Activated T-helper 17 cell treated with anti-CD3 and anti-CD28 coated beads, Interleukin-2, amount 50 U/mL, for 72 hours (primary cell): ENCODE measurements around the gene CFAP53. TPM values are rescaled to one million over a fixed set of nuclear protein-coding genes. Genes with fewer than 3 reads are reported as not detected.
A peak's percentile ranks its signal among the peaks of the same experiment; 100 is the strongest.

Experiments
- ATAC-seq: fragments of 150-1000 bp; cut with Tn5 transposase; replicated peaks from 2 replicates; pipeline ENCODE4 v1.10.0; 2021; ENCODE audit warnings: mild to moderate bottlenecking, moderate library complexity
- H3K27ac Mint-ChIP-seq: one replicate; pipeline ENCODE4 v1.8.0; 2022; ENCODE audit warnings: mixed read lengths
- H3K27me3 Mint-ChIP-seq: one replicate; pipeline ENCODE4 v1.8.0; 2022; ENCODE audit warnings: mixed read lengths
- H3K36me3 Mint-ChIP-seq: one replicate; pipeline ENCODE4 v1.8.0; 2022; ENCODE audit warnings: low read depth, mild to moderate bottlenecking, mixed read lengths
- H3K4me1 Mint-ChIP-seq: one replicate; pipeline ENCODE4 v1.8.0; 2022; ENCODE audit warnings: mixed read lengths
- H3K4me3 Mint-ChIP-seq: one replicate; pipeline ENCODE4 v1.8.0; 2022; ENCODE audit warnings: mild to moderate bottlenecking, mixed read lengths
- H3K9me3 Mint-ChIP-seq: one replicate; pipeline ENCODE4 v1.8.0; 2022; ENCODE audit warnings: mixed read lengths
- total RNA-seq, 2 donors: library from RNA; stranded (reverse); gene quantifications; one replicate each; pipeline ENCODE4 v1.2.3, GENCODE V29; 2022

CFAP53 gene
- total RNA-seq, 2 donors from 2014 or later: 0.61 to 3.0 TPM

GRCh38 chr18:50282521-50283335 lies 16.4 kb upstream of the CFAP53 start:
- H3K9me3 Mint-ChIP-seq: no peaks in the 10 kb centered on the region
- peak overlapping the region; percentile 29 for H3K27ac Mint-ChIP-seq
- peak overlapping the region; percentile 86 for H3K4me3 Mint-ChIP-seq
- H3K36me3 Mint-ChIP-seq: peaks cover 97% of the 10 kb centered on the region
- H3K4me1 Mint-ChIP-seq: peaks cover 45% of the 10 kb centered on the region
- no peaks in the 10 kb centered on the region for H3K27me3 Mint-ChIP-seq
- no peak for ATAC-seq

- no peaks in the 10 kb centered on the region for H3K9me3 Mint-ChIP-seq
- peaks cover 94% of the 10 kb centered on the region for H3K36me3 Mint-ChIP-seq
- peaks cover 40% of the 10 kb centered on the region for H3K4me1 Mint-ChIP-seq
- no peak for ATAC-seq
- peak overlapping the region; percentile 86 for H3K4me3 Mint-ChIP-seq
- no peaks in the 10 kb centered on the region for H3K27me3 Mint-ChIP-seq
- peak overlapping the region; percentile 91 for H3K27ac Mint-ChIP-seq
Measured at GRCh38 chr18:50281972-50282520, 15.8 kb upstream of the CFAP53 start.

- ATAC-seq: peak; percentile 94
- Mint-ChIP-seq H3K27ac (peak within 1 kb of the TSS; percentile 91), H3K9me3 (no peaks in the 10 kb centered on the region), H3K36me3 (peaks cover 94% of the 10 kb centered on the region), H3K27me3 (no peaks in the 10 kb centered on the region), H3K4me1 (peaks cover 34% of the 10 kb centered on the region), H3K4me3 (peak within 1 kb of the TSS; percentile 86)
Measured at GRCh38 chr18:50281295-50281971, 15.1 kb upstream of the CFAP53 start, which contains the start of gene MBD1. TSS of gene MBD1 (minus strand) at chr18:50281523. CDS start at chr18:50279992, 1,531 bp downstream.

- no peak for ATAC-seq
- peaks cover 94% of the 10 kb centered on the region for H3K36me3 Mint-ChIP-seq
- H3K27ac Mint-ChIP-seq: peak overlapping the region; percentile 91
- H3K9me3 Mint-ChIP-seq: no peaks in the 10 kb centered on the region
- H3K27me3 Mint-ChIP-seq: no peaks in the 10 kb centered on the region
- H3K4me1 Mint-ChIP-seq: peaks cover 29% of the 10 kb centered on the region
- peak overlapping the region; percentile 86 for H3K4me3 Mint-ChIP-seq
Measured at GRCh38 chr18:50280707-50281294, 14.5 kb upstream of the CFAP53 start.

GRCh38 chr18:50279752-50280151 lies 13.5 kb upstream of the CFAP53 start:
- peak overlapping the region; percentile 86 for H3K4me3 Mint-ChIP-seq
- peaks cover 94% of the 10 kb centered on the region for H3K36me3 Mint-ChIP-seq
- no peaks in the 10 kb centered on the region for H3K9me3 Mint-ChIP-seq
- H3K27me3 Mint-ChIP-seq: no peaks in the 10 kb centered on the region
- H3K27ac Mint-ChIP-seq: peak overlapping the region; percentile 91
- peaks cover 27% of the 10 kb centered on the region for H3K4me1 Mint-ChIP-seq
- no peak for ATAC-seq

GRCh38 chr18:50277942-50278341 lies 11.6 kb upstream of the CFAP53 start:
- H3K4me1 Mint-ChIP-seq: peaks cover 15% of the 10 kb centered on the region
- H3K36me3 Mint-ChIP-seq: peaks cover 94% of the 10 kb centered on the region
- H3K9me3 Mint-ChIP-seq: no peaks in the 10 kb centered on the region
- H3K27me3 Mint-ChIP-seq: no peaks in the 10 kb centered on the region
- no peak overlapping the region for H3K27ac Mint-ChIP-seq
- ATAC-seq: no peak
- H3K4me3 Mint-ChIP-seq: no peak overlapping the region

- H3K9me3 Mint-ChIP-seq: no peaks in the 10 kb centered on the region
- H3K4me1 Mint-ChIP-seq: peaks cover 11% of the 10 kb centered on the region
Measured at GRCh38 chr18:50276452-50276851, 10.2 kb upstream of the CFAP53 start.

GRCh38 chr18:50275503-50276036 lies 9.3 kb upstream of the CFAP53 start:
- Mint-ChIP-seq H3K36me3 (peaks cover 92% of the 10 kb centered on the region), H3K4me3 (no peak overlapping the region), H3K27ac (no peak overlapping the region), H3K4me1 (peaks cover 8% of the 10 kb centered on the region), H3K9me3 (no peaks in the 10 kb centered on the region), H3K27me3 (no peaks in the 10 kb centered on the region)
- ATAC-seq: no peak

More at GRCh38 chr18:50276452-50276851, 10.2 kb upstream of the CFAP53 start:
- Mint-ChIP-seq H3K27ac (no peak overlapping the region), H3K4me3 (no peak overlapping the region), H3K36me3 (peaks cover 94% of the 10 kb centered on the region), H3K27me3 (no peaks in the 10 kb centered on the region)
- no peak for ATAC-seq

GRCh38 chr18:50274941-50275340 lies 8.6 kb upstream of the CFAP53 start:
- H3K36me3 Mint-ChIP-seq: peaks cover 90% of the 10 kb centered on the region
- ATAC-seq: no peak
- H3K27me3 Mint-ChIP-seq: no peaks in the 10 kb centered on the region
- H3K9me3 Mint-ChIP-seq: no peaks in the 10 kb centered on the region
- no peak overlapping the region for H3K4me3 Mint-ChIP-seq
- no peak overlapping the region for H3K27ac Mint-ChIP-seq
- peaks cover 1% of the 10 kb centered on the region for H3K4me1 Mint-ChIP-seq

- Mint-ChIP-seq H3K36me3 (peaks cover 90% of the 10 kb centered on the region), H3K4me3 (no peak overlapping the region), H3K27ac (no peak overlapping the region), H3K4me1 (peaks cover 2% of the 10 kb centered on the region), H3K9me3 (no peaks in the 10 kb centered on the region), H3K27me3 (no peaks in the 10 kb centered on the region)
- ATAC-seq: no peak
Measured at GRCh38 chr18:50274044-50274442, 7.7 kb upstream of the CFAP53 start.

- no peaks in the 10 kb centered on the region for H3K9me3 Mint-ChIP-seq
- H3K27me3 Mint-ChIP-seq: no peaks in the 10 kb centered on the region
- peaks cover 91% of the 10 kb centered on the region for H3K36me3 Mint-ChIP-seq
- H3K4me3 Mint-ChIP-seq: no peak overlapping the region
- no peak for ATAC-seq
- peaks cover 4% of the 10 kb centered on the region for H3K4me1 Mint-ChIP-seq
- H3K27ac Mint-ChIP-seq: no peak overlapping the region
Measured at GRCh38 chr18:50273203-50274043, 7.1 kb upstream of the CFAP53 start.

- no peaks in the 10 kb centered on the region for H3K9me3 Mint-ChIP-seq
- peaks cover 4% of the 10 kb centered on the region for H3K4me1 Mint-ChIP-seq
- no peaks in the 10 kb centered on the region for H3K27me3 Mint-ChIP-seq
- H3K36me3 Mint-ChIP-seq: peaks cover 86% of the 10 kb centered on the region
- no peak for ATAC-seq
- H3K4me3 Mint-ChIP-seq: no peak overlapping the region
- no peak overlapping the region for H3K27ac Mint-ChIP-seq
Measured at GRCh38 chr18:50272568-50272967, 6.3 kb upstream of the CFAP53 start.

GRCh38 chr18:50268022-50268747 lies 1.9 kb upstream of the CFAP53 start:
- H3K36me3 Mint-ChIP-seq: peaks cover 45% of the 10 kb centered on the region
- ATAC-seq: peak; percentile 85
- no peaks in the 10 kb centered on the region for H3K27me3 Mint-ChIP-seq
- no peak overlapping the region for H3K27ac Mint-ChIP-seq
- peak overlapping the region; percentile 82 for H3K4me3 Mint-ChIP-seq
- no peaks in the 10 kb centered on the region for H3K9me3 Mint-ChIP-seq
- peaks cover 10% of the 10 kb centered on the region for H3K4me1 Mint-ChIP-seq
